Retinal pigment epithelial cell (primary cell): ENCODE results near the gene MARCHF9.

ENCODE experiments used
- DNase-seq: peaks from one replicate; pipeline ENCODE4 v3.0.0-alpha.2; 2010; ENCODE audit warnings: low read depth
- H3K4me3 ChIP-seq: 2 replicates; pipeline ENCODE4 v1.5.1; 2011; ENCODE audit warnings: mild to moderate bottlenecking, low read length, control low read depth, moderate library complexity
- TF ChIP-seq, protein P1 (sequence below): conservative IDR thresholded peaks from 2 replicates; pipeline ENCODE4 v1.5.1; 2011; ENCODE audit warnings: low read depth, low read length, control low read depth, inconsistent platforms

The MARCHF9 gene

DNA sequence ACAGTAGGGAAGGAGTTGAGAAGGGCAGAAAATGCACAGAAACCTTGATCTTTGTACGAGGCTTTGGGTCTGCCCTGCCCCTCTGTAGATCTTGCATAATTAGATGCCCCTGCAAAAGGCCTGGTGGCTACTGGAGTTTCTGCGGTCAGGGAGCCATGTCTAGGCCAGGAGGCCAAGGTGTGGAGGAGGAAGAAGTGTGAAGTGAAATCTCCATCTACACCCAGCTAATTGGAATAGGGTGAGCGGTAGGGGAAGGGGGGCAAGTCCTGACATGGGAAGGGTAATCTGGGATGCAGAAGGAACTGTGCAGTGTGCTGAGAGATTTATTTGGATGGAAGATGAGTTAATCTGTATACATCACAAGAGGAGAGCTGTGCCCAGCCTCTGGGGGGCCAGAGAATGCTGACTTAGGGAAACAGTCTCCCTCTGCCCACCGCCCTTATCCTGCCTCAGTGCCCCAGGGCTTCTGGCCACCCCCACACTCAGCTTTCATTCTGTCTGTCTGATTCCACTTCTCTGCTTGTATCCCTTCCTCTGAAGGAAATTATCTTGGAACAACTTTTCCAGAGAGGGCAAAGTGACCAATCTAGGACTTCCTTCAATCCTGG, 6.6 kb downstream of the MARCHF9 start:
- no peak for DNase-seq
- H3K4me3 ChIP-seq, result no peak overlapping the region
- TF ChIP-seq, protein P1, sequence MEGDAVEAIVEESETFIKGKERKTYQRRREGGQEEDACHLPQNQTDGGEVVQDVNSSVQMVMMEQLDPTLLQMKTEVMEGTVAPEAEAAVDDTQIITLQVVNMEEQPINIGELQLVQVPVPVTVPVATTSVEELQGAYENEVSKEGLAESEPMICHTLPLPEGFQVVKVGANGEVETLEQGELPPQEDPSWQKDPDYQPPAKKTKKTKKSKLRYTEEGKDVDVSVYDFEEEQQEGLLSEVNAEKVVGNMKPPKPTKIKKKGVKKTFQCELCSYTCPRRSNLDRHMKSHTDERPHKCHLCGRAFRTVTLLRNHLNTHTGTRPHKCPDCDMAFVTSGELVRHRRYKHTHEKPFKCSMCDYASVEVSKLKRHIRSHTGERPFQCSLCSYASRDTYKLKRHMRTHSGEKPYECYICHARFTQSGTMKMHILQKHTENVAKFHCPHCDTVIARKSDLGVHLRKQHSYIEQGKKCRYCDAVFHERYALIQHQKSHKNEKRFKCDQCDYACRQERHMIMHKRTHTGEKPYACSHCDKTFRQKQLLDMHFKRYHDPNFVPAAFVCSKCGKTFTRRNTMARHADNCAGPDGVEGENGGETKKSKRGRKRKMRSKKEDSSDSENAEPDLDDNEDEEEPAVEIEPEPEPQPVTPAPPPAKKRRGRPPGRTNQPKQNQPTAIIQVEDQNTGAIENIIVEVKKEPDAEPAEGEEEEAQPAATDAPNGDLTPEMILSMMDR, result no peak

DNA sequence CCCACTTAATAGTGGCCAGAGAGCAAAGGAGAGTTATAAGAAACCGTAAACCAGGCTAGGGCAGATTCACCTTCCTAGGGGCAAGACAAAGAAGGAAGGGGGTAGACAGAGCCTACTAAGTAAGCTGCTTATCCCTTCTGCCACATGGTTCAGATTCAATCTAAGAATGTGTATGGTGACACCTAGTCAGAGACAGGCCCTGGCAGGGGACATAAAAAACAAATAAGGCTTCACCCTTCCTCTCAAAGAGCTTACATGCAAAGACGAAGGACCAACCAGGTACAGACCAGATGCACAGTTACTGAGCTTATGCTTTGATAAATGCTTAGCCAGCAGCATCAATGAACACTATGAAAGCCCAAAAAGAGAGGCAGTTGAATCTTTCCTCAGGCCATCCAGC, 7.6 kb downstream of the MARCHF9 start:
- no peak for DNase-seq
- H3K4me3 ChIP-seq, result no peak overlapping the region
- TF ChIP-seq, protein P1, result no peak

DNA sequence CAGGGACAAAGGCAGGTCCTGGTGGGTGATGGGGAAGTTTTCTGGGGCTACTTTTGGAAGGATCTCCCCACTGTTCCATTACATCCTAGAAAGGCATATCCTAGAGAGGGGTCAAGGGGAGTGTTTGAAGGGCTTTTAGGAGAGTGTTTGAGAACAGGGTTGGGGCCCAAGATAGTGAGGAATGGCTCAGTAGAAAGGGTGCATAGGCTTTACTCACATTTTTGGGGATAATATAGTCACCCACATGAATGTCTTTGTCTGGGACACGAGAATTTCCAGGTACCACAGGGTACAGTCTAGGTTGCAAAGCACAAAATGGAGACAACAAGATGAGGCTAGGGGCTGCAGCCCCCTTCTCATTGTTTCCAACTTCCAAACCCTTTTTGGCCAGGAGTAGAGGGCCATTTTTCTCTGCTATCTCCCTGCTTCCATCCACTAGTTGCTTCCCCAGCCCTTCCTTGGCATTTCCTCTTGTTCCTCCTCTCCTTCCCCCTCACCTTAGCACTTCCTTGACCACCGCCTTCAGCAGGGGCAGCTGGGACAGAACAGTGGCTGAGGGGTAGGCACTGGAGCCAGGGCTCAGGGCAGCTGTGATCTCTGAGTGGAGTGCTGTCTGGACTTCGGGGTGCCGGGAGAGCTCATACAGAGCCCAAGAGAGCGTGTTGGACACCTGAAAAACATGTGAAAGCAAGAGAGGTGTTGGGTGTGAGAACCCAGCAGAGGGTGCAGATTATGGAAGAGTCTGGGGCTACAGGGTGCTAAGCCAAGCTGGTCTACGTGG, 9.2 kb downstream of the MARCHF9 start:
- no peak for DNase-seq
- no peak overlapping the region for H3K4me3 ChIP-seq
- TF ChIP-seq, protein P1, result no peak

DNA sequence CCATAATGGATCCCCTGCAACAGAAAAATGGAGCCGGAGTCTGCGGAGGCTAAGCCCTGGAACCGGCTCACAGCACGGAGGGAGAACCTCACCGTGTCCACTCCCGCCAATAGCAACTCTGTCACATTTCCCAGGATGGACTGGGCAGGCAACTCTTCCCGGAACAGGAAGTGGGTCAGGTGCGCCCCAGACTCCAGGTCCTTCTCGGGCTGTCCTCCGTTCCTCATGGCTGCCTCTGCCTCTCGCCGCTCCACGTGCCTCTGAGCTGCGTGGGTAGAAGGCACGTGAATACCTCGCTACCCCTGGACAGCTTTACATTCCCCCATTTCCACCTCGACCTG, 9.7 kb downstream of the MARCHF9 start:
- TF ChIP-seq, protein P1, result no peak
- H3K4me3 ChIP-seq, result peak overlapping the region; percentile 25
- DNase-seq, result no peak

DNA sequence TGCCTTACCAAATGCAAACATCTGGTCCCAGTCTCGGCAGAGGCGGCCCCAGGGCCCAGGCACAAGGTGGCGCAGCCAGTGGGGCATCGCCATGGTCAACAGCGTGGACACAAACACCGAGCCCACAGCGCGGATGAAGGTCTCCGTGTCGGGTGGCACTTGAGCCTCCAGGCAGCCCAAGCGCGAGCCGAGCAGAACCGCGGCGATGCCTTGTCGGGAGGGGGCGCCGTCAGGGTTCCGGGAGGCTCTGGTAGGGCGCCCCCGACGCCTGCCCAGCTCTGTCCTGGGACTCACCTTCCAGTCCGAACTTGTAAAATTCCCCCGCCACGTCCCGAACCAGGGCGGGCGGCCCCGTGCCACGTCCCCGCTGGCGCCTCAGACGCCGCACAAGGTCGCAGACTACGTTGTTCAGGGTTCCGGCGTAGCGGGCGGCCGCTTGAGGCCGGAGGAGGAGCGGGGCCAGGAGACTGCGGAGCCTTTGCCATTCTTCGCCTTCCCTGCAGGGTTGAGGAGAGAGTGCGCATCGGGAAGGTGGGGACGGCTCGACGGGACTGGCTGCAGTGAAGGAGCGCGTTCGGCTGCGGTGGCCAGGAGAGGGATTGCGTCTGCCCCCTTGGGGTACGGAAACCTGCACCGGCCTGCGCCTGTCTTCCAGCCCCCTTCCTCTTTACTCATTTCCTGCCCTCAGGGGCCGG, 10.2 kb downstream of the MARCHF9 start:
- DNase-seq, result no peak
- TF ChIP-seq, protein P1, result peak; percentile 46
- peak overlapping the region; percentile 25 for H3K4me3 ChIP-seq

DNA sequence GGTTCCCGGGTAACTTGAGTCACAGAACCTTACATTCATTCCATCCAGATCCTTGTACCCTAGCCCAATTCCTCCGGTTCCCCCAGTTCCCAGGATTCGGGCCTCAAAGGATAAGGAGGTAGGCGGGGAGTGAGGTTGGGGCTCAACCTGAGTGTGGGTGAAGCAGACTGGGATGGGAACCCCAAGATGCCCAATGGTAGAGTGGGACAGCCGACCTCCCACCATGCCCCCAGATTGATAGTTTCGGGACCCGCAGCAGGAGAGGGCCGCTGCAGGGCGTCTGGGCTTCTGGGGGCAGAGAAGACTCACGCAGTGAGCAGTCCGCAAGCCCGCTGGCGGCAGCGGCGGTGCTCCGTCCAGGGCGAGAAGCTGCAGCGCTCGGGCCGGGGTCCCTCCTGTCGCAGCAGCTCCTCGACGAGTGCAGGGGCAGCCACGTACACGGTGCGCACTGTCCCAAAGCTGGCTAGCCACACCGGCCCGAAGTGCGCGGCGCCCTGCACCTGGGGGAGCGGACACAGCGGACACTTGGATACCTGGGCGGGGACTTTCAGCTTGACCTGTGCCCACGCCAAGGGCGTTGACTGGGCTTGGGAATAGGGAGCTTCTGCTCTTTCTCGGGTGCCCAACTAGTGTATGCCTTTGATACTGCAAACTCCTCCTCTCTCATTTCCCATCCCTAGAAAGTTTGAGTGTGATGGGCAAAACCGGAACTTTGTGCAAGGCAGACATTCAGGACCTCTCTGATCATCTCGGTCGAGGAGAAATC, 11.0 kb downstream of the MARCHF9 start:
- TF ChIP-seq, protein P1, result no peak
- DNase-seq, result no peak
- H3K4me3 ChIP-seq, result peak overlapping the region; percentile 43
